ENCODE measurements around the gene TENM3.

GRCh38 chr4:182245041-182245440, 1.8 kb downstream of the TENM3 start:
- TF ChIP-seq CTCF (IDR thresholded peaks at IDR 0.05) (no peak), POLR2A (IDR thresholded peaks at IDR 0.05) (no peak)

Measured in adrenal gland (tissue), 5 donors.